Muscle of arm (tissue), 14 donors: ENCODE measurements around the gene TPSG1. TPM values are rescaled to one million over a fixed set of nuclear protein-coding genes. Genes with fewer than 3 reads are reported as not detected.
"Not testable (repeated sequence)": the region's sequence is repeated elsewhere in the genome, so short reads cannot be mapped to it uniquely, and the experiment has no call there.

Experiments
- DNase-seq: peaks from one replicate; pipeline ENCODE4 v3.0.0-alpha.2; 2013
- long read RNA-seq, 11 donors: transcript quantifications; one replicate each; lab custom pipeline, GENCODE V29; 2026
- polyA plus RNA-seq, 12 donors: library from polyadenylated mRNA; unstranded; fragments of 120-200 nt; gene quantifications; one replicate each; pipeline ENCODE4 v1.2.1, GENCODE V29; 2013; ENCODE audit not compliant: insufficient read length in 12 of 12

Gene TPSG1
- 1 to 10 TPM in 5 of 12 donors, under 1 TPM in 5, not detected in 2; 0.48 to 1.5 (median 1.1) TPM for polyA plus RNA-seq
- long read RNA-seq, donor 1, transcript TPSG1-201 (6 exons, 1,108 nt) = major isoform, 16 of 16 reads
- long read RNA-seq, donor 1, partial matches to known transcripts = 0 of 16 reads
- long read RNA-seq, donor 1, other reads (novel, unspliced or antisense) = 0 of 16 reads
- long read RNA-seq, donor 2 = 0 reads
- long read RNA-seq, donor 3 = 0 reads
- long read RNA-seq, donor 4 = 0 reads
- long read RNA-seq, donor 5 = 0 reads
- long read RNA-seq, donor 6 = 0 reads
- long read RNA-seq, donor 7 = 0 reads
- long read RNA-seq, donor 8 = 0 reads
- long read RNA-seq, donor 9 = 0 reads
- long read RNA-seq, donor 10 = 0 reads
- long read RNA-seq, donor 11 = 0 reads

DNA sequence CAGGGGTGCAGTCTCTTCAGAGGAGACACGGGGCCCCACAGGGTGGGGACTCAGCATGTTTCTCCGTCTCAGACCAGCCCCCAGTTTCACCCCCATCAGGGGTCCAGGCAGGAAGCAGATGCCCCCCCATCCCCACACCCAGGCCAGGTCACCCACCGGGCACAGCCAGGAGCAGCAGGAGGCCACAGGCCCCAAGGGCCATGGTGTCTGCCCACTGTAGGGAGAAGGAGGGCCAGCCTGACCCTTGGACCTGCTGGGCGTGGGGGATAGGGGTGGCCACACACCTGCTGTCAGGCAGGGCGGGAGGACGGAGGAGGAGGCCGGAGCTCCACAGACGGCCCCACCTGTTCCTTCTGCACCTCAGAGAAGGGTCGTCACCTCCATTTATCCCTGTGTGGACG is at the start of gene TPSG1:
TPSG1 (minus strand) TSS at position 218 of the 401 bp plus-strand sequence; CDS start at position 202, 16 bp downstream.
- DNase-seq = no peak

DNA sequence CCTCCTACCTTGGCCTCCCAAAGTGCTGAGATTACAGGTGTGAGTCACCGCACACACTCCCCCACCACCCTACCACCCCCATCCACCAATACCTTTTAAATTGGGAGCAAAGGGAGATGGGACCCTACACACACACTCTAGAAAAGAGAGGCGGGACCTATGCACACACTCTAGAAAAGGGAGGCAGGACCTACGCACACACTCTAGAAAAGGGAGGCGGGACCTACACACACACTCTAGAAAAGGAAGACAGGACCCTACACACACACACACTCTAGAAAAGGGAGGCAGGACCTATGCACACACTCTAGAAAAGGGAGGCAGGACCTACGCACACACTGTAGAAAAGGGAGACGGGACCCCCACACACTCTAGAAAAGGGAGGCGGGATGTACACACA is 49.7 kb upstream of the TPSG1 start:
- no peak for DNase-seq

DNA sequence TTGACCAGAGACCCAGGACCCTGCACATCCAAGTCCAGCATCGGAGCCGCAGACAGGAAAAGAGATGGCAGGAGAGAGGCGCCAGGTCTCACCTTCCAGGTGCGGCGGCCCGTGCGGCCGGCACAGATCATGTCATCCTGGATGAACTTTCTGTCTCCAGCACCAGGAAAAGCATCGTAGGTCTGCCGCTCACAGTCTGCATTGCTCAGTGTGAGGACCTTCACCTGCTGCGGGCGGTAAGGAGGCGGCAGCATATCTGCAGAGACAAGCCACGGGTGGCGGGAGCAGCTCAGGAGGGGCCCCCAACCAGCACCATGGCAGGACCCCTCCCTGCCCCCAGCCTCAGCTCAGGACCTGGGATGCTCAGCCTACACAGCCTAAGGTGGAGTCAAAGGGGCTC is 48.7 kb upstream of the TPSG1 start:
- no peak for DNase-seq

DNA sequence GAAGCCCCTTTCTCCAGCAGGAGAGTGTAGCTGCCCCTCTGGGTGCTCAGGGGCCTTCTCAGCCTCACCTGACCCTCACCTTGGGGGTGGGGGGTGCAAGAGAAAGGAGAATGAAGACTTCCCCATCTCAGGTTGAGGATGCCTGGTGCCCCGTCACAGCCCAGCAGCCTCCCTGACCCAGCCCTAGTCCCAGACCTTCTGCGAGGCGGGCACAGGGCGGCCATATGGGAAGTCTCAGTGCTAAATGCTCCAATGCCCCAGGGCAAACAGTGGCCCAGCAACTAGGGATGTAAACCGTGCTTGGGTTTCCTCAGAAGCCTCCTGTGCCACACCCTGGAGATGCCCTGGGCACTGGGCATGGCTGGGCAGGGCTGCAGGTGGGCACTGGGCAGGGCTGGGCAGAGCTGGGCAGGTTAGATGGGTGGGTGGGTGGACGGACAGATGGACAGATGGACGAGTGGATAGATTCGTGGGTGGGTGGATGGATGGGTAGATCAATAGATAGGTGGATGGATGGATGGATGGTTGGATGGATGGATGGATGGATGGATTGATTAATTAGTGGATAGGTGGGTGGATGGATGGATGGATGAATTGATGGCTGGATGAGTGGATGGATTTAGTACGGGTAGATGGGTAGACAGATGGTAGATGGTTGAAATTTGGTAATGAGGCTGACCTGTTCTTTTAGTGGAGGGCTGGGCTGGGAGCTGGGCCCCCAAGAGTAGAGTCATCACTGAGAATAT is 47.6 kb upstream of the TPSG1 start:
- DNase-seq = no peak

DNA sequence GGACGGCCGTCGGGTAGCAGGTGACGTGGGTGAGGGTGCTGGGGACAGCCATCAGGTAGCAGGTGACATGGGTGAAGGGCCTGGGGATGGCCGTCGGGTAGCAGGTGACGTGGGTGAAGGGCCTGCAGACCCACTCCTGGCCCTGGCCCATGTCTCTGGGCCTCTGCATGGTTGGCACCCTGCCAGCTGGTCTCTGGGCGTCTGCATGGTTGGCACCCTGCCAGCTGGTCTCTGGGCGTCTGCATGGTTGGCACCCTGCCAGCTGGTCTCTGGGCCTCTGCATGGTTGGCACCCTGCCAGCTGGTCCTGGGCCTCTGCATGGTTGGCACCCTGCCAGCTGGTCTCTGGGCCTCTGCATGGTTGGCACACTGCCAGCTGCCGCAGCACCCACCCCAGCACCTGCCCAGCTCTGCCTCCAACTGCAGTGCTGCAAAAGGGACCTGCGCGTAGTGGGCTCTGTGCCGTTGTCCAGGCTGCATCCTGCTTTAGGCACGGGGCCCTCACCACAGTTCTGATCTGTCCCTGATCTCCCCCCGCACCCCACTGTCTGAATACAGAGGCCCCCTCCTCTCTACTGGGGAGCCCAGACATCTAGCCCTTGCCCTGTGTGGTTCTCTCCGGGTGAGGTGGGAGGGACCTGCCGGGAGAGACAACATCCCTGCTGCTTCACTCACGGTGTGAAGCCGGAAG is 46.8 kb upstream of the TPSG1 start:
- peak; percentile 24 for DNase-seq

DNA sequence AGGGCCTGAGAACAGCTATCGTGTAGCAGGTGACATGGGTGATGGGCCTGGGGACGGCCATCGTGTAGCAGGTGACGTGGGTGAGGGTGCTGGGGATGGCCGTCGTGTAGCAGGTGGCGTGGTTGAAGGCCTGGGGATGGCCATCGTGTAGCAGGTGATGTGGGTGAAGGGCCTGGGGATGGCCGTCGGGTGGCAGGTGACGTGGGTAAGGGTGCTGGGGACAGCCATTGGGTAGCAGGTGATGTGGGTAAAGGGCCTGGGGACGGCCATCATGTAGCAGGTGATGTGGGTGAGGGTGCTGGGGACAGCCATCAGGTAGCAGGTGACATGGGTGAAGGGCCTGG is 46.3 kb upstream of the TPSG1 start:
- no peak for DNase-seq

DNA sequence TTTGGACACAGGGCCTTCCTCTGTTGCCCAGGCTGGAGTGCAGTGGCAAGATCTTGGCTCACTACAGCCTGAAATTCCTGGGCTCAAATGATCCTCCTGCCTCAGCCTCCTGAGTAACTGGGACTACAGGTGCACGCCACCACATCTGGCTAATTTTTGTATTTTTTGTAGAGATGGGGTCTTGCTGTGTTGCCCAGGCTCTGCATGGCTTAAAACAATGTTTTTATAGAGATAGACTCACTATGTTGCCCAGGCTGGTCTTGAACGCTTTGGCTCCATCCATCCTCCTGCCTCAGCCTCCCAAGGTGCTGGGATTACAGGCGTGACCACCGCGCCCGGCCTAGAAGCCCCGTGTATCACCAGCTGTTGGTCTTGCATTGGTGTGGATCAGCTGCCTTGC is 44.4 kb upstream of the TPSG1 start:
- not testable (repeated sequence) for DNase-seq

DNA sequence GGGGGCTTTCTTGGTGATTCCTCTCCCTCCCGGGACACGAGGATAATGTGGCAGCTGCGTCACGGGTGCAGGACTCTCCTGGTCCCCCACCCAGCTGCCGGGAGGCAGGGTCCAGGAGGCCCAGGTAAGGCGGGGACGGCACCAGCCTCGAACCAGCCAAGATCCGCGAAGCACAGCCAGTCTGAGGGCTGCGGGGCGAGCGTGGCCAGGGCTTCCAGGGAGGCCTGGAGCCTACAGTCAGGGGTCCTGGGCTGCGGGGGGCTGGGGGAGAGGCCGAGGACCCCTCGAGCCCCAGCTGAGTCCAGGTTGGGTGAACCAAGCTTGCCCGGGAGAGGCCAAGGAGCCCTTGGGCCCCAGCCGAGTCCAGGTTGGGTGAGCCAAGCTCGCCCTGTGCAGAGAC is 40.8 kb upstream of the TPSG1 start:
- DNase-seq = no peak

DNA sequence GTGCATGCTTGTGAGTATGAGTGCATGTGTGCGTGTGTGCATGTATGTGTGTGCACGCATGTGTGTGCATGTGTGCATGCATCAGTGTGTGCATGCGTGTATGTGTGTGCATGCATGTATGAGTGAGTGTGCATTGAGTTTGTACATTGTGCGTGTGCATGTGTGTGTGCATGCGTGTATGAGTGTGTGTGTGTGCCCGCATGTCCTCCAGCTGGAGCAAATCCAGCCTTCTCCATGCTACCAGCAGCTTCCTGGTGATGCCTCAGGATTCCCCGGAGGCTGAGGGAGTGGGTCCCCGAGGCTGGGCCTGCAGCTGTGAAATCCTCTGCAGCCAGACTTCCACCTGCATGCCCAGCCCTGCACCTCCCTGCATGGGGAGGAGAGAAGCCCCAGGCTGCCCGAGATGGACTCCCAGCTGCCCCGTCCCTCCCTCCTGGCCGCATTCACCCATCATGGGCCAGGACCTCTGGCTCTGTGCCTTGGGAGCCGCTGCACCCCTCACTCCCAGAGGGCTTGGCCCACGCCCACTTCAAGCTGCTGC is 40.1 kb upstream of the TPSG1 start:
- no peak for DNase-seq

GRCh38 chr16:1264345-1265089 is 39.4 kb upstream of the TPSG1 start:
- no peak for DNase-seq

DNA sequence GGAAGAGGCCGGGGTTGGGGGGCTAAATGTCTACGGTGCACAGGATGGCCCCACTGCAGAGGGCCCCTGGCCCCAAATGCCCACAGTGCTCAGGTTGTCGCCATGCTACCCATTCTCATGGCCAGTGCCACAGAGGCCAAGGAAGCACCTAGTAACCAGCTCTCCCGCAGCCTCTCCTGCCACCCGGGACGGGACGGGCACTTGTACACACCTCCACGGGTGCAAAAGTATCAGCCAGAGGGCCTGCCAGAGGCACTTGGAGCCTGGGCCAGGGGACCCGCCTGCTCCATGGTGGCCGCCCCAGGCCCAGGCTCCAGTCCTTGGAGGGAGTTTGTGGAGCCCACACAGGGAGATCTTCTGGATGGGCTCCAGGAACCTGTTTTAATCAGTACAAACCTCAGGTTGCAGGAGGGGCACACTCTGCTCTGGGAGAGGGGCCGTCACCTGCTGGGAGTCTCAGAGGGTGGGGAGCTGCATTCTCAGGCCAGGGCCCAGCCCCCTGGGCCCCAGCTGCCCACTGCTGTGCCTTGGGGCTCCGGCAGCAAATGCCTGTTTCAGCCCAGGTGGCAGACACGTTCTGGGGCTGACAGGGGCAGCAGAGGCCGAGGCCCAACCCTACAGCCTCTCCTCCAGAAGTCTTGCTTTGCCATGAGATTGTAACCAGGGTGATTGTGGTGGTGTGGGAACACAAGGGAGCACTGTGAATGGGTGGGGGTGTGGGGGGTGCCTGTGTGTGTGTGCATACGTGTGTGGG is 38.7 kb upstream of the TPSG1 start:
- DNase-seq = no peak

GRCh38 chr16:1262846-1263221 is 37.8 kb upstream of the TPSG1 start:
- DNase-seq = no peak

GRCh38 chr16:1262210-1262845 is 37.3 kb upstream of the TPSG1 start:
- no peak for DNase-seq

DNA sequence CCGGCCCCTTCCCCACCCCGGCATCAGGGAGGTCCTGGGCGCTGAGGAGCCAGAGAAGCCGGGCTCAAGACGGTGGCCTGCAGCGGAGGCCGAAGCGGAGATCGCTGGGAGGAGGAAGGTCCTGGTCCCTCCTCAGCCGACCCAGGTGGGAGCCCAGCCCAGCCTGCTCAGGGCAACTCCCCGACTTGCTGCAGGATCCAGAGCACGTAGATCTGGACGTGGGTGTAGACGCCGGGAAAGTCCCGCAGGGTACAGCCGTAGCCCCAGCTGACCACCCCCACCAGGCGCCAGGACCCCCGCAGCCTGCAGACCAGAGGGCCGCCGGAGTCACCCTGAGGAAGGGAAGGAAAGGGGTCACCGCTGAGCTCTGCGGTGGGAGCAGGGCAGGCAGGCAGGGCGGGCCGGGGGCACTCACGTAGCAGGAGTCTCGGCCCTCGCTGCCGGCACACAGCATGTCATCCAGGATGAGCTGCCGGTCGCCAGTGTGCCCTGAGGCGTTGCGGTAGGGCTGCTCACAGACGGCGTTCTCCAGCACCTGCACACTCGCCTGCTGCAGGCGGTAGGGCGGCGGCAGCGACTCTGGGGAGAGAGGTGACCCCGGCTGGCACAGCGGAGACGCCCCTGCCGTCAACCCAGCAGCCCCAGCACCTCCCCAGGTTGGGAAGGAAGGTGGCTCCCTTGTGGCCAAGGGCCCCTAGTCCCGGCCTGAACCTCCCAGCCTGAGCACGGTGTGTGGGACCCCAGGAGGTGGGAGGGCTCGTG is 36.2 kb upstream of the TPSG1 start:
- no peak for DNase-seq

GRCh38 chr16:1260101-1260680 is 35.1 kb upstream of the TPSG1 start:
- DNase-seq = no peak

DNA sequence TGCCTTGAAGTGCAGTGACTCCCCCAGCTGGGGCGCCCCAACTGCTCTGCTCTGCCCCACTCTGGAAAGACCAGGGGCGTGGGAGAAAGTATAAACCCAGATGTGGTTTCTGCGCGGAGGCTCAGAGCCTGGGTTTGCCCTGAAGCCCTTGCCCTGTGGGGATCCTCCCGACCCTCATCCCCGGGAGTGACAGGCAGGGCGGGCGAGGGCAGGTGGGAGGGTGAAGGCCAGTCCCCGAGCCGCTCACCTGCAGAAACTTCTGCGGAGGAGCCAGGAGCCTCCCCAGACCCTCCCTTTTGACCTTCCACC is 34.6 kb upstream of the TPSG1 start:
- DNase-seq = no peak

DNA sequence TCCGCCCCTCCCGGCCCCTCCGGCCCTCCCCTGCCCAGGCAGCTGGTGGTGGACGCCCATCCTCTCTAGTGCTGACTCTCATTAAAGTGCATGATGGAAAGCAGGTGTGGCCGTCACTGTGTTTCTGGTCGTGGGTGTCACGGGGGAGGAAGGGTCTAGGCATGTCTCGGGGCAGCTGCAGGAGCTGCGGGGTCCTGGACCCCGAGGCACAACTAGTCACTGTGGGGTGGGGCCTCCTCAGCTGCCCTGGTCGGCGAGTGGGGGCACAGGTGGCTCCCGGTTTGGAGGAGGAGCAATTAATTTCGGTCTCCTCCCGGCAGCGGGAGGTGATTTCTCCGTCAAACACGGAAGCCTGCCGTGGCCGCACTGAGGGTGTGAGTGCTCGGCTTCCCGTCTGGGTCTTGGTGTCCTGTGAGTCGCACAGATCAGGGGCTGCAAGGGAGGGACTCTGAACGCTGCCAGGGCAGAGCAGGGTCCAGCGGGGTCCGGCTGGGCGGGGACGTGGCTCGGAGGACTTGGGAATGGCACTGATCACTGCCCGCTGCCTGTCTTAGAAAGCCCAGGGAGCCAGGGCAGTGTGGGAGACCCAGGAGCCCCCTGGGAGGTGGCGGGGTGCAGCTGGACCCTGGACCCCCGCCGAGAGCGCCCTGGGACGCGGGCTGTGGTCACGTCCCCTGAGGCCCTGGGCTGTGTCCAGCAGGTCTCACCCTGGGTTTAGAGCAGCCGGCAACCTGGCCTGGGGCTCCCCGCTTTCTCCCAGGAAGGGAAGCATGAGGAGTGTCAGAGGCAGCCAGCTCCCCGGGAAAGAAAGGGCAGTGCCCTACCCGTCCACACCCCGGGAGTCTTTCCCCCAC is 34.1 kb upstream of the TPSG1 start:
- no peak for DNase-seq

GRCh38 chr16:1258225-1258600 is 33.1 kb upstream of the TPSG1 start:
- no peak for DNase-seq
